Measurements from ENCODE around the gene ZMYND15.

ZMYND15 gene

DNA sequence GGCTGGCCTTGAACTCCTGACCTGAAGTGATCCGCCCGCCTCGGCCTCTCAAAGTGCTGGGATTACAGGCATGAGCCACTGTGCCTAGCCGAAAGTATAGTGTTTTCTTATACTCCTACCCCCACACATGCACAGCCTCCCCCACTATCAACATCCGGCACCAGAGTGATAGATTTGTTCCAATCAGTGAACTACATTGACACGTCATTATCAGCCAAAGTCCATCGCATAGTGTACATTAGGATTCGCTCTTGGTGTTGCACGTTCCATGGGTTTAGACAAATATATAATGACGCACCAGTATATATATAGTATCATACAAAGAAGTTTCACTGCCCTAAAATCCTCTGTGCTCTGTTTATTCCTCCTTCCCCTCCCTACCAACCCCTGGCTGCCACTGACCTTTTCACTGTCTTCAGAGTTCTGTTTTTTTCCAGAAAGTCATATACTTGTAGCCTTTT is 20.2 kb downstream of the ZMYND15 start:
- no peak overlapping the region for H3K27ac ChIP-seq (ENCODE audit: low read length)

DNA sequence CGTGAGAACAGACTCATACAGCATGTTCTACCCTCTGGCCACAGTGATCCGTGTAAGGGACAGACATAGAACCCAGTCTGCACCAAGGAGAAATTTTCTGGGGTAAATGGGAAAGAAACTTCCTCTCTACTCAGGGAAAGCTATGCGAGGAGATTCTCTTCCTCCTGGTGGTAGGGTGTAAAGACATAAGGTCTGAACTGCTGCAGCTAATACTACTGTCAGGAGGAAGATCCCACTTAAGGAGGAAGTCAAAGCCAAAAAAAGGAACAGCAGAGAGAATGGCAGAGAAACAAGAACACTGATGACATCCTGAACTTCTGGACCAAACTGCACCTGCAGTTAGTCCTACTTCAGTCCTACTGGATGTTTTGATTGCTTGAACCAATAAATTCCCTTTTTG is 25.0 kb downstream of the ZMYND15 start:
- H3K9me3 ChIP-seq (ENCODE audit: insufficient read depth, low read length), result no peaks in the 10 kb centered on the region
- H3K27me3 ChIP-seq (ENCODE audit: low read depth, low read length), result no peaks in the 10 kb centered on the region
- H3K36me3 ChIP-seq (replicated peaks; ENCODE audit: low read depth, low read length), result no peaks in the 10 kb centered on the region
- no peaks in the 10 kb centered on the region for H4K20me1 ChIP-seq (ENCODE audit: insufficient read depth, low read length)
- no peak overlapping the region for H3K4me3 ChIP-seq (ENCODE audit: low read length)
- no peak overlapping the region for H3K4me2 ChIP-seq (ENCODE audit: low read length)
- no peak overlapping the region for H3K9ac ChIP-seq (ENCODE audit: low read length)
- no peak overlapping the region for H3K27ac ChIP-seq (ENCODE audit: low read length)
- TF ChIP-seq, protein P1, sequence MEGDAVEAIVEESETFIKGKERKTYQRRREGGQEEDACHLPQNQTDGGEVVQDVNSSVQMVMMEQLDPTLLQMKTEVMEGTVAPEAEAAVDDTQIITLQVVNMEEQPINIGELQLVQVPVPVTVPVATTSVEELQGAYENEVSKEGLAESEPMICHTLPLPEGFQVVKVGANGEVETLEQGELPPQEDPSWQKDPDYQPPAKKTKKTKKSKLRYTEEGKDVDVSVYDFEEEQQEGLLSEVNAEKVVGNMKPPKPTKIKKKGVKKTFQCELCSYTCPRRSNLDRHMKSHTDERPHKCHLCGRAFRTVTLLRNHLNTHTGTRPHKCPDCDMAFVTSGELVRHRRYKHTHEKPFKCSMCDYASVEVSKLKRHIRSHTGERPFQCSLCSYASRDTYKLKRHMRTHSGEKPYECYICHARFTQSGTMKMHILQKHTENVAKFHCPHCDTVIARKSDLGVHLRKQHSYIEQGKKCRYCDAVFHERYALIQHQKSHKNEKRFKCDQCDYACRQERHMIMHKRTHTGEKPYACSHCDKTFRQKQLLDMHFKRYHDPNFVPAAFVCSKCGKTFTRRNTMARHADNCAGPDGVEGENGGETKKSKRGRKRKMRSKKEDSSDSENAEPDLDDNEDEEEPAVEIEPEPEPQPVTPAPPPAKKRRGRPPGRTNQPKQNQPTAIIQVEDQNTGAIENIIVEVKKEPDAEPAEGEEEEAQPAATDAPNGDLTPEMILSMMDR (IDR thresholded peaks at IDR 0.05; ENCODE audit: low read depth, low read length), result no peak
- TF ChIP-seq EZH2phosphoT487 (IDR thresholded peaks at IDR 0.05; ENCODE audit: low read depth), result no peak
- H2AFZ ChIP-seq (ENCODE audit: low read depth, low read length), result no peak overlapping the region
- H3K79me2 ChIP-seq (ENCODE audit: low read length), result no peaks in the 10 kb centered on the region
- no peaks in the 10 kb centered on the region for H3K4me1 ChIP-seq (ENCODE audit: low read length)

More for the DNA sequence above, 20.2 kb downstream of the ZMYND15 start:
- Histone ChIP-seq H3K9ac (ENCODE audit: low read length) (no peak overlapping the region), H3K4me3 (ENCODE audit: low read length) (no peak overlapping the region), H2AFZ (ENCODE audit: low read depth, low read length) (no peak overlapping the region), H3K79me2 (ENCODE audit: low read length) (no peaks in the 10 kb centered on the region), H3K36me3 (replicated peaks; ENCODE audit: low read depth, low read length) (no peaks in the 10 kb centered on the region), H4K20me1 (ENCODE audit: insufficient read depth, low read length) (no peaks in the 10 kb centered on the region), H3K4me2 (ENCODE audit: low read length) (no peak overlapping the region), H3K27me3 (ENCODE audit: low read depth, low read length) (no peaks in the 10 kb centered on the region), H3K4me1 (ENCODE audit: low read length) (no peaks in the 10 kb centered on the region), H3K9me3 (ENCODE audit: insufficient read depth, low read length) (no peaks in the 10 kb centered on the region)
- TF ChIP-seq EZH2phosphoT487 (IDR thresholded peaks at IDR 0.05; ENCODE audit: low read depth), result no peak
- TF ChIP-seq, protein P1 (IDR thresholded peaks at IDR 0.05; ENCODE audit: low read depth, low read length), result no peak

DNA sequence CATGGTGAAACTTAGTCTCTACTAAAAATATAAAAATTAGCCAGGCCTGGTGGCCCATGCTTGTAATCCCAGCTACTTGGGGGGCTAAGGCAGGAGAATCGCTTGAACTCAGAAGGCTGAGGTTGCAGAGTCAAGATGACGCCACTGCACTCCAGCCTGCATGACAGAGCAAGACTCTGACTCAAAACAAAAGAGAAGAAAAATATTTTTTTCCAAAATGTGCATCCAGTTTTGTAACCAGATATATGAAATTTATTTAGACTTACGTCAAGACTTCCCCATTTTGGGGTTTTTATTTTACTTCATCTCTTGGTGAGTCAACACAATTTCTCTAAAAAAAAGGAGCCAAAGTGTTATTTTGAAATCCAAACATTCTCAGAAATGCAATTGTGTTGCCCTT is 26.6 kb downstream of the ZMYND15 start:
- Histone ChIP-seq H3K27ac (ENCODE audit: low read length) (no peak overlapping the region), H3K4me2 (ENCODE audit: low read length) (no peak overlapping the region), H3K27me3 (ENCODE audit: low read depth, low read length) (no peaks in the 10 kb centered on the region), H3K9ac (ENCODE audit: low read length) (no peak overlapping the region), H3K79me2 (ENCODE audit: low read length) (no peaks in the 10 kb centered on the region), H3K9me3 (ENCODE audit: insufficient read depth, low read length) (no peaks in the 10 kb centered on the region), H3K4me3 (ENCODE audit: low read length) (no peak overlapping the region), H2AFZ (ENCODE audit: low read depth, low read length) (no peak overlapping the region), H3K4me1 (ENCODE audit: low read length) (no peaks in the 10 kb centered on the region), H3K36me3 (replicated peaks; ENCODE audit: low read depth, low read length) (no peaks in the 10 kb centered on the region), H4K20me1 (ENCODE audit: insufficient read depth, low read length) (no peaks in the 10 kb centered on the region)
- TF ChIP-seq, protein P1 (IDR thresholded peaks at IDR 0.05; ENCODE audit: low read depth, low read length), result no peak
- TF ChIP-seq EZH2phosphoT487 (IDR thresholded peaks at IDR 0.05; ENCODE audit: low read depth), result no peak

DNA sequence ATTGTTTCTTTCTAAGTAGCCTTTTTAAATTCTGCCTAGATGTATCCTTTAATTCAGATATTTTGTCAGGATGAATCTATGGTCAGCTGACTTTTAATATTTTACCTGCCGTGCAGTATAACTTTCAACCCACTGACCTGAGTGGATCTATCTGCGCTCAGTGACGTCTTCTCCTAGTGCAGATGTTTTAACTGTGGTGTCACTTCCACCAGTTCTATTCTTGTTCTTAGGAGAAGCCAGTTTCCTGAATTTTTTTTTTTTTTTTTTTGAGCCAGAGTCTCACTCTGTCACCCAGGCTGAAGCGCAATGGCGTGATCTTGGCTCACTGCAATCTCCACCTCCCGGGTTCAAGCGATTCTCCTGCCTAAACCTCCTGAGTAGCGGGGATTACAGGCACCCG is 27.1 kb downstream of the ZMYND15 start:
- no peaks in the 10 kb centered on the region for H4K20me1 ChIP-seq (ENCODE audit: insufficient read depth, low read length)

More for the DNA sequence above, 27.1 kb downstream of the ZMYND15 start:
- Histone ChIP-seq H3K27ac (ENCODE audit: low read length) (no peak overlapping the region), H3K9me3 (ENCODE audit: insufficient read depth, low read length) (no peaks in the 10 kb centered on the region), H3K36me3 (replicated peaks; ENCODE audit: low read depth, low read length) (no peaks in the 10 kb centered on the region), H2AFZ (ENCODE audit: low read depth, low read length) (no peak overlapping the region), H3K79me2 (ENCODE audit: low read length) (no peaks in the 10 kb centered on the region), H3K27me3 (ENCODE audit: low read depth, low read length) (no peaks in the 10 kb centered on the region), H3K4me1 (ENCODE audit: low read length) (no peaks in the 10 kb centered on the region), H3K9ac (ENCODE audit: low read length) (no peak overlapping the region), H3K4me3 (ENCODE audit: low read length) (no peak overlapping the region), H3K4me2 (ENCODE audit: low read length) (no peak overlapping the region)
- TF ChIP-seq EZH2phosphoT487 (IDR thresholded peaks at IDR 0.05; ENCODE audit: low read depth), result no peak
- TF ChIP-seq, protein P1 (IDR thresholded peaks at IDR 0.05; ENCODE audit: low read depth, low read length), result no peak
